Body of pancreas (tissue), 4 donors: ENCODE measurements around the gene WASF1. TPM values are rescaled to one million over a fixed set of nuclear protein-coding genes. Genes with fewer than 3 reads are reported as not detected.
"Not testable (repeated sequence)": the region's sequence is repeated elsewhere in the genome, so short reads cannot be mapped to it uniquely, and the experiment has no call there.

Experiments used
- ATAC-seq: fragments of 150-250 bp; one replicate; pipeline ENCODE4 v1.9.1; 2016
- DNase-seq, 4 donors: peaks; one replicate each; pipeline ENCODE4 v3.0.0-alpha.2; 2019
- H3K27ac ChIP-seq, 4 donors: fragments of 200-600 bp; sonication (generic); 1 replicate in 3 of 4; 2 replicates in 1 of 4; pipeline versions ENCODE4 v1.5.1 to v1.6.1; 2016 to 2019; ENCODE audit warnings: mild to moderate bottlenecking in 1 of 4, mixed read lengths in 1 of 4, moderate library complexity in 1 of 4
- H3K27me3 ChIP-seq, 2 donors: fragments of 200-600 bp; sonication (generic); one replicate each; pipeline ENCODE4 v1.6.0; 2016; ENCODE audit warnings: mild to moderate bottlenecking in 1 of 2
- H3K36me3 ChIP-seq, 2 donors: fragments of 200-600 bp; sonication (generic); replicated peaks in 1 of 2; 2 replicates each; pipeline ENCODE4 v1.5.1; 2016; ENCODE audit warnings: low read depth in 2 of 2; ENCODE audit not compliant: insufficient read depth in 1 of 2
- H3K4me1 ChIP-seq: fragments of 200-600 bp; sonication (generic); one replicate; pipeline ENCODE4 v1.6.0; 2016
- H3K4me3 ChIP-seq, 2 donors: fragments of 200-600 bp; sonication (generic); 1 replicate in 1 of 2; 2 replicates in 1 of 2; pipeline ENCODE4 v1.5.1; 2016 to 2019
- H3K9me3 ChIP-seq, 3 donors: fragments of 200-600 bp; sonication (generic); 1 replicate in 2 of 3; 2 replicates in 1 of 3; pipeline ENCODE4 v1.5.1; 2016
- CTCF ChIP-seq, 7 experiments: fragments of 450-650 bp in 4 of 7; fragments of 200-600 bp in 3 of 7; sonication (generic) in 3 of 7; IDR thresholded peaks; one replicate each; pipeline ENCODE4 v1.5.1; 2016 to 2019; ENCODE audit warnings: antibody characterized with exemption in 7 of 7
- POLR2A ChIP-seq, 3 donors: fragments of 450-650 bp; IDR thresholded peaks; one replicate each; pipeline ENCODE4 v1.6.1; 2016; ENCODE audit warnings: antibody characterized with exemption in 3 of 3, mild to moderate bottlenecking in 2 of 3
- WGBS, 2 donors: methylation state at CpG; one replicate each; pipeline ENCODE4 v1.1.5; 2017; 5-methylcytosine and 5-hydroxymethylcytosine counted together
- intact Hi-C: fragments of 100-400 bp; cut with DNase I; formaldehyde crosslinking; loops from one replicate; pipeline ENCODE4 v1.15.1; 2023
- total RNA-seq, 2 donors: library from RNA; depleted of rRNA; stranded (reverse); fragments of >200 nt; gene quantifications; one replicate each; pipeline ENCODE4 v1.1.0, GENCODE V29; 2016

The WASF1 gene
- total RNA-seq, 2 donors from 2014 or later, result 7.5 to 8.9 TPM

DNA sequence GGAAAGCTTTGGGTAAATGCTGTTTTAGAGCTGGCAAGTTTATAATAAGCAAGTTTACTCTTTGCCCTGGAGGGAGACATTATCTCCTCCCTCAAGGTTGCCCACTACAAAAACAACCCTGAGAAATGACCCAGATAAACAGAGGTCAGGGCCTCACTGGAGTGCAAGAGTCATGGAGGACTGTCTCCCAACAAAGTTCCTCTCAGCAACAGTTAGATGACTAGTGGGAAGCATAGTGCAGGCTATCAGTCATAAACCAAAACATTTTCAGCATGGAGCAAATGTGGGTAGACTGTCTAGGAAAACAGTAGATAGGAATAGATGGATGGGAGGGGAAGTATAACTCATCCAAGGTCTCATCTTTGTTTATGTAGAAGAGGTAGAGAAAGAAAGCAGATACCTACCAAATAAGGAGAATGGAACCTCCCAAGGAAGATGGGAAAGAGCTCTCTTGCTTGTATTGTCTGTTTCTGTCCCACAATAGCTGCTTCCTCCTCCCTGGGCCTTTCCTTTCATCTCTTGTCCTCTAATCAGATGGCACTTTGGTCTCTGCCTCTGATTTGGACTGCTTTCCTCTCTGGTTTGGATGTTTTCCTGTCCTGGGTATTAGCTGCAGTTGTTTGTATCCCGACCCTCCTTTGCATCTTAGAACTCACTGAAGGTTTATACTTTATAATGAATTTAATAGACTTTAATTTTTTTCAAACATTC lies 95.4 kb downstream of the WASF1 start:
- Histone ChIP-seq H3K27me3 (no peaks in the 10 kb centered on the region), H3K9me3 (no peaks in the 10 kb centered on the region), H3K36me3 (no peaks in the 10 kb centered on the region), H3K27ac (no peak overlapping the region), H3K4me3 (no peak overlapping the region), H3K4me1 (no peaks in the 10 kb centered on the region)
- no peak for ATAC-seq
- no peak for DNase-seq
- WGBS, 2 donors, result 82 to 93% methylated on average over 1 of the region's 1 CpG
- no peak for TF ChIP-seq CTCF (IDR thresholded peaks at IDR 0.05)
- TF ChIP-seq POLR2A (IDR thresholded peaks at IDR 0.05), result no peak
- intact Hi-C loops, result no loop called here

DNA sequence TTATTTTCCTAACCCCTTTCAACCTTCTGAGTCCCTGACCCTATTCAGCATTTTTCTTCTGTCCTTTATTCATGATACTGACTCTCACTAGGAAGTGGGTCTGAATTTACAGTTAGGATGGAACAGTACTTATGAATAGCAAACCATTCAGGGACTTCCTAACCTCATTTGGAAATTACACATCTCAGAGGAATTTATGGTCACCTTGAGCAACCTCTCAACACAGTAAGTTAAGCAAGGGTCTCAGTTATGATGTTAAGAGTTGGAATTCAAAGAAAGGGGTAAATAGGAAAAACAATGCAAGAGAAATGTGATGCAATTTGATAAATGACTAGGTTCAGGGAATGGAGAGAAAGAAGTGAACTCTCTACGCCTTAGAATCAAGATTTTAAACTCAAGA lies 104.1 kb downstream of the WASF1 start:
- intact Hi-C loops, result no loop called here
- no peak for ATAC-seq
- H3K27ac ChIP-seq, result no peak overlapping the region
- 77 to 88% methylated on average over 1 of the region's 1 CpG for WGBS, 2 donors
- DNase-seq, result no peak
- no peaks in the 10 kb centered on the region for H3K36me3 ChIP-seq
- H3K4me1 ChIP-seq, result no peaks in the 10 kb centered on the region
- no peaks in the 10 kb centered on the region for H3K9me3 ChIP-seq
- H3K4me3 ChIP-seq, result no peak overlapping the region
- H3K27me3 ChIP-seq, result no peaks in the 10 kb centered on the region
- TF ChIP-seq POLR2A (IDR thresholded peaks at IDR 0.05) (no peak), CTCF (IDR thresholded peaks at IDR 0.05) (no peak)

- H3K4me1 ChIP-seq, H3K4me3 ChIP-seq, ATAC-seq, H3K9me3 ChIP-seq, intact Hi-C loops, H3K27me3 ChIP-seq, DNase-seq, H3K36me3 ChIP-seq, H3K27ac ChIP-seq: not testable (repeated sequence)
Observed at GRCh38 chr6:110073474-110073873, 106.0 kb downstream of the WASF1 start.

DNA sequence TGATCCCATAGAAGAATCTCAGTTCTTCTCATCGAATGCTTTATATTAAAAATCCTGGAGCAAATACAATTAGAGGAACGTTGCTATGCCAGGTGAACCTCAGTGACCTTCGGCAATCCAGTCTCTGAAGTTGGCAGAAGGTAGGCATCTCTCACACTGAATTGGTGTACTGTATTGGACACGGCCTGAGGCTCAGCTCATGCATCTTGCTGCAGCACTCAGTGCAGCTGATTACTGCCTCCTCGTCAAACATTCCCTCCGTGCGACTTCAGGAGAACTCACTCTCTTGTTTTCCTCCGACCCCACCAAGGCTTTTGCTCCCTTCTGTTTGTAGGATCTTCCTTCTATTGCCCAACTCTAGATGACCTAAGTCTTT lies 110.9 kb downstream of the WASF1 start:
- intact Hi-C loops, result no loop called here

More for the DNA sequence above, 110.9 kb downstream of the WASF1 start:
- Histone ChIP-seq H3K27ac (no peak overlapping the region), H3K4me1 (no peaks in the 10 kb centered on the region), H3K36me3 (no peaks in the 10 kb centered on the region), H3K4me3 (no peak overlapping the region), H3K27me3 (no peaks in the 10 kb centered on the region), H3K9me3 (no peaks in the 10 kb centered on the region)
- ATAC-seq, result no peak
- no peak for TF ChIP-seq CTCF (IDR thresholded peaks at IDR 0.05)
- no peak for TF ChIP-seq POLR2A (IDR thresholded peaks at IDR 0.05)
- 79 to 84% methylated on average over 8 of the region's 8 CpGs for WGBS, 2 donors
- no peak for DNase-seq
